Stimulated activated memory B cell treated with anti-CD40 and anti-IgM and Interleukin-4, amounts not matched to agents 10 μg/mL and 1 μg/mL and 100 μg/mL, for 72 hours (primary cell): Measurements from ENCODE around the gene C17orf107.
"Not testable (repeated sequence)": the region's sequence is repeated elsewhere in the genome, so short reads cannot be mapped to it uniquely, and the experiment has no call there.

Experiments
- ATAC-seq: fragments of 150-1000 bp; cut with Tn5 transposase; 2 replicates; pipeline ENCODE4 v1.10.0; 2021
- H3K27ac Mint-ChIP-seq: one replicate; pipeline ENCODE4 v1.8.0; 2022; ENCODE audit warnings: mild to moderate bottlenecking, mixed read lengths
- H3K27me3 Mint-ChIP-seq: one replicate; pipeline ENCODE4 v1.8.0; 2022; ENCODE audit warnings: mixed read lengths
- H3K36me3 Mint-ChIP-seq: one replicate; pipeline ENCODE4 v1.8.0; 2022; ENCODE audit warnings: mixed read lengths
- H3K4me1 Mint-ChIP-seq: one replicate; pipeline ENCODE4 v1.8.0; 2022; ENCODE audit warnings: mixed read lengths
- H3K4me3 Mint-ChIP-seq: one replicate; pipeline ENCODE4 v1.8.0; 2022; ENCODE audit warnings: mild to moderate bottlenecking, moderate library complexity, mixed read lengths
- H3K9me3 Mint-ChIP-seq: one replicate; pipeline ENCODE4 v1.8.0; 2022; ENCODE audit warnings: mixed read lengths

The C17orf107 gene

DNA sequence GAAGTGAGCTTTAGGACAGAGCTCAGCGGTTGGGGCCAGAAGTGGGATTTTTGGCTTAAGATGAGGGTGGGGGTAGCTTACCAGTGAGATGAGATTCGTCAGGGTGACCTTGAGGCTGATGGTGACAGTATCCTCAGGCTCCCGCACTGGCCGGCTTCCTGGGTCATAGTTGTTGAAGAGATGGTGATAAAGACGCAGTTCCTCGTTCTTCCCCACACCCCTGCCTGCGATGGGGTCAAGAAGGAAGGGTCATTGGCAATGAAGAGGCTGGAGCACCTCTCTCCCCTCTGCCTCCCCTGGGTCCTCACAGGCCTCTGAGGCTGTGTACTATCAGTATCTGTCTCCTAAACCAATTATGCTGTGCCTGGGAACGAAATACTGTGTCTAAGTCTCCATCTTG, 3.2 kb downstream of the C17orf107 start:
- Mint-ChIP-seq H3K4me1 (peaks cover 48% of the 10 kb centered on the region), H3K27ac (peak overlapping the region; percentile 9), H3K36me3 (peaks cover 10% of the 10 kb centered on the region), H3K27me3 (peaks cover 10% of the 10 kb centered on the region), H3K4me3 (no peak overlapping the region), H3K9me3 (no peaks in the 10 kb centered on the region)
- no peak for ATAC-seq

- no peaks in the 10 kb centered on the region for H3K9me3 Mint-ChIP-seq
- peaks cover 44% of the 10 kb centered on the region for H3K4me1 Mint-ChIP-seq
- peak within 1 kb of the TSS; percentile 9 for H3K27ac Mint-ChIP-seq
- ATAC-seq: peak; percentile 64
- H3K27me3 Mint-ChIP-seq: peaks cover 10% of the 10 kb centered on the region
- peak within 1 kb of the TSS; percentile 4 for H3K4me3 Mint-ChIP-seq
- peaks cover 3% of the 10 kb centered on the region for H3K36me3 Mint-ChIP-seq
These were observed 3.9 kb downstream of the C17orf107 start, which contains the start of gene CHRNE for GRCh38 chr17:4903051-4903818. Gene CHRNE, minus strand, starts transcription at chr17:4903098. Its CDS starts 35 bp downstream, at chr17:4903063.

DNA sequence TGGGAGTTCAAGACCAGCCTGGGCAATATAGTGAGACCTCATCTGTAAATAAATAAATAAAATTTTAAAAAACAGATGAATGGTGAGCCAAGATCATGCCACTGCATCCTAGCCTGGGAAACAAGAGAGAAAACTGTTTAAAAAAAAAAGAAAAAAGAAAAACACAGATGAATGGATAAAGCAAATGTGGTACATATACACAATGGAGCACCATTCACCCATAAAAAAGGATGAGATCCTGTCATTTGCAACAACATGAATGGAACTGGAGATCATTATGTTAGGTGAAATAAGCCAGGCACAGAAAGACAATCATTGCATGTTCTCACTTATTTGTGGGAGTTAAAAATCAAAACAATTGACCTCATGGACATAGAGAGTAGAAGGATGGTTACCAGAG, 7.3 kb downstream of the C17orf107 start:
- H3K36me3 Mint-ChIP-seq, H3K27ac Mint-ChIP-seq, H3K4me3 Mint-ChIP-seq, H3K9me3 Mint-ChIP-seq, ATAC-seq: not testable (repeated sequence)
- peaks cover 20% of the 10 kb centered on the region for H3K4me1 Mint-ChIP-seq
- H3K27me3 Mint-ChIP-seq: peaks cover 11% of the 10 kb centered on the region

GRCh38 chr17:4908301-4908700, 9.0 kb downstream of the C17orf107 start:
- H3K9me3 Mint-ChIP-seq: no peaks in the 10 kb centered on the region
- no peaks in the 10 kb centered on the region for H3K36me3 Mint-ChIP-seq
- H3K27ac Mint-ChIP-seq: no peak overlapping the region
- H3K27me3 Mint-ChIP-seq: peaks cover 11% of the 10 kb centered on the region
- no peak for ATAC-seq
- no peak overlapping the region for H3K4me3 Mint-ChIP-seq
- peaks cover 6% of the 10 kb centered on the region for H3K4me1 Mint-ChIP-seq

DNA sequence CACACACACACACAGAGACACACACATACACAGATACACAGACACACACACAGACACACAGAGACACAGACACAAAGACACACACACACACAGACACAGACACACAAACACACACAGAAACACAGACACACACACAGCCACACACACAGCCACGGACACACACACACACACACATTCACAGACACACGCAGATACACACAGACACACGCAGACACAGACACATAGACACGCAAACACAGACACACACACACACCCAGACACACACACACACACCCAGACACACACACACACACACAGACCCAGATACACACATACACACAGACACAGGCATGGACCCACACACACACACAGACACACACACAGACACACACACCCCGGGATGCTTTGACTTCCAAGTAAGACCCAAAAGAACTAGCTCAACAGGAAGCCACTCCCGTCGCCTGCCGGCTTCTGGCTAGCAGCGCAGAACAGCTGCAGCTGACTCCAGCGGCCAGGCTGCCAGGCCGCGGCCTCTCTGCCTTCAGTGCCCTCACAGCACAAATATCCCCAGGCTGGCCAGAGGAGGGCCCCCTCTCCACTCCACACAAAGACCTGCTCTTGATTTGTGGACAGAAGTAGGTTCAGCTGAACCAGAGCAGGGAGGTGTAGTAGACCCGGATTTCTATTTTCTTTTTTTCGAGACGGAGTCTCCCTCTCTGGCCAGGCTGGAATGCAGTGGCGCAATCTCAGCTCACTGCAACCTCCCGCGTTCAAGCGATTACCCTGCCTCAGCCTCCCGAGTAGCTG, 9.6 kb downstream of the C17orf107 start:
- H3K36me3 Mint-ChIP-seq: no peaks in the 10 kb centered on the region
- H3K9me3 Mint-ChIP-seq: no peaks in the 10 kb centered on the region
- no peak overlapping the region for H3K27ac Mint-ChIP-seq
- peaks cover under 1% of the 10 kb centered on the region for H3K4me1 Mint-ChIP-seq
- H3K27me3 Mint-ChIP-seq: peaks cover 11% of the 10 kb centered on the region
- no peak overlapping the region for H3K4me3 Mint-ChIP-seq
- ATAC-seq: peak; percentile 94

GRCh38 chr17:4913994-4914393, 14.7 kb downstream of the C17orf107 start:
- H3K9me3 Mint-ChIP-seq: no peaks in the 10 kb centered on the region
- peaks cover 11% of the 10 kb centered on the region for H3K27me3 Mint-ChIP-seq
- no peak overlapping the region for H3K27ac Mint-ChIP-seq
- ATAC-seq: no peak
- H3K36me3 Mint-ChIP-seq: no peaks in the 10 kb centered on the region
- no peak overlapping the region for H3K4me3 Mint-ChIP-seq
- no peaks in the 10 kb centered on the region for H3K4me1 Mint-ChIP-seq

GRCh38 chr17:4914551-4914950, 15.2 kb downstream of the C17orf107 start:
- not testable (repeated sequence) for H3K27ac Mint-ChIP-seq, H3K9me3 Mint-ChIP-seq, H3K4me1 Mint-ChIP-seq, ATAC-seq, H3K4me3 Mint-ChIP-seq, H3K36me3 Mint-ChIP-seq
- peaks cover 11% of the 10 kb centered on the region for H3K27me3 Mint-ChIP-seq

DNA sequence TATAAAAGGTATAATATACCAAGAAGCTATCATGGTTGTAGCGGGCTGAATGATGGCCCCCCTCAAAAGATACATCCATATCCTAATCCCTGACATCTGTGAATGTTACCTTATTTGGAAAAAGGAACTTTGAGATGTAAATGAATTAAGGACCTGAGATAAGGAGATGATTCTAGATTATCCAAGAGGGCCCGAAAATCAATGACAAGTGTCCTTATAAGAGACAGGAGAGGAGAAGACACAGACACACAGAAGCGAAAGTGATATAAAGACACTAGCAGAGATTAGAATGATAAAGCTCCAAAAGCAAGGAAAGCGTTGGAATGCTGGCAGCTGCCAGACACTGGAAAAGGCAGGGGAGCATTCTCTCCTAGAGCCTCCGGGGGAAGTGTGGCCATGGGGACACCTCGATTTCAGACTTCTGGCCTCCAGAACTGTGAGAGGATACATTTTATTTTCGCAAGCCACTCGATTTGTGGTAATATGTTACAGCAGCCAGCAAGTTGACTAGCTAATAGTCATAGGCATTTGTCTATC, 20.2 kb downstream of the C17orf107 start:
- H3K4me1 Mint-ChIP-seq: no peaks in the 10 kb centered on the region

GRCh38 chr17:4920351-4921048, 21.2 kb downstream of the C17orf107 start:
- no peak for ATAC-seq
- Mint-ChIP-seq H3K27me3 (no peaks in the 10 kb centered on the region), H3K4me1 (no peaks in the 10 kb centered on the region), H3K27ac (no peak overlapping the region), H3K9me3 (no peaks in the 10 kb centered on the region), H3K4me3 (no peak overlapping the region), H3K36me3 (no peaks in the 10 kb centered on the region)

More for the DNA sequence above, 20.2 kb downstream of the C17orf107 start:
- ATAC-seq: no peak
- Mint-ChIP-seq H3K27ac (no peak overlapping the region), H3K36me3 (no peaks in the 10 kb centered on the region), H3K9me3 (no peaks in the 10 kb centered on the region), H3K27me3 (no peaks in the 10 kb centered on the region), H3K4me3 (no peak overlapping the region)

GRCh38 chr17:4921320-4921719, 22.0 kb downstream of the C17orf107 start:
- Mint-ChIP-seq H3K4me3 (no peak overlapping the region), H3K9me3 (no peaks in the 10 kb centered on the region), H3K27ac (no peak overlapping the region), H3K27me3 (no peaks in the 10 kb centered on the region), H3K36me3 (no peaks in the 10 kb centered on the region), H3K4me1 (peaks cover under 1% of the 10 kb centered on the region)
- no peak for ATAC-seq

DNA sequence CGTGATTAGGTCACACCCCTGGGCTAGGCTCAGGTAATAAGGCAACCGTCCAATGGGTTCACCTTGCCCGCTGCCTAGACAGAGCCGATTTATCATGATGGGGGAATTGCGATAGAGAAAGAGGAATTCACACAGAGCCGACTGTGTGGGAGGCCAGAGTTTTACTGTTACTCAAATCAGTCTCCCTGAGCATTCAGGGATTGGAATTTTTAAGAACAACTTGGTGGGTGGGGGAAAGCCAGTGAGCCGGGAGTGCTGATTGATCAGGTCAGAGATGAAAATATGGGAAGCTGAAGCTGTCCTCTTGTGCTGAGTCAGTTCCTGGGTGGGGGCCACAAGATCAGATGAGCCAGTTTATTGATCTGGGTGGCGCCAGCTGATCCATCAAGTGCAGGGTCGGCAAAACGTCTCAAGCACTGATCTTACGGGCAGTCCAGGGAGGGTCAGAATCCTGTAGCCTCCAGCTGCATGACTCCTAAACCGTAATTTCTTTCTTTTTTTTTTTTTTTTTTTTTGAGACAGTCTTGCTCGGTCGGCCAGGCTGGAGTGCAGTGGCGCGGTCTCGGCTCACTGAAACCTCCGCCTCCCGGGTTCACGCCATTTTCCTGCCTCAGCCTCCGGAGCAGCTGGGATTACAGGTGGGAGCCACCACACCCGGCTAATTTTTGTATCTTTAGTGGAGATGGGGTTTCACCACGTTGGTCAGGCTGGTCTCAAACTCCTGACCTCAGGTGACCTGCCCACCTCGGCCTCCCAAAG, 27.4 kb downstream of the C17orf107 start:
- H3K4me1 Mint-ChIP-seq: peaks cover 18% of the 10 kb centered on the region
- ATAC-seq, H3K9me3 Mint-ChIP-seq, H3K27me3 Mint-ChIP-seq, H3K27ac Mint-ChIP-seq, H3K4me3 Mint-ChIP-seq: not testable (repeated sequence)
- H3K36me3 Mint-ChIP-seq: peaks cover 15% of the 10 kb centered on the region

GRCh38 chr17:4928881-4929280, 29.5 kb downstream of the C17orf107 start:
- peaks cover 4% of the 10 kb centered on the region for H3K27me3 Mint-ChIP-seq
- H3K4me1 Mint-ChIP-seq: peaks cover 36% of the 10 kb centered on the region
- peaks cover 19% of the 10 kb centered on the region for H3K36me3 Mint-ChIP-seq
- no peak overlapping the region for H3K4me3 Mint-ChIP-seq
- H3K27ac Mint-ChIP-seq: no peak overlapping the region
- H3K9me3 Mint-ChIP-seq: no peaks in the 10 kb centered on the region
- ATAC-seq: no peak

- H3K27ac Mint-ChIP-seq: peak within 1 kb of the TSS; percentile 14
- H3K27me3 Mint-ChIP-seq: peaks cover 11% of the 10 kb centered on the region
- no peak within 1 kb of the TSS for H3K4me3 Mint-ChIP-seq
- H3K9me3 Mint-ChIP-seq: no peaks in the 10 kb centered on the region
- peaks cover 29% of the 10 kb centered on the region for H3K36me3 Mint-ChIP-seq
- peak; percentile 64 for ATAC-seq
- H3K4me1 Mint-ChIP-seq: peaks cover 39% of the 10 kb centered on the region
These were observed 32.6 kb downstream of the C17orf107 start, which contains the start of gene GP1BA for GRCh38 chr17:4931963-4932362. Gene GP1BA, plus strand, starts transcription at chr17:4932277. Its CDS starts 328 bp downstream, at chr17:4932605.

GRCh38 chr17:4932756-4933155, 33.4 kb downstream of the C17orf107 start:
- H3K9me3 Mint-ChIP-seq: no peaks in the 10 kb centered on the region
- H3K4me3 Mint-ChIP-seq: no peak overlapping the region
- no peak for ATAC-seq
- peaks cover 34% of the 10 kb centered on the region for H3K36me3 Mint-ChIP-seq
- peaks cover 39% of the 10 kb centered on the region for H3K4me1 Mint-ChIP-seq
- peaks cover 11% of the 10 kb centered on the region for H3K27me3 Mint-ChIP-seq
- no peak overlapping the region for H3K27ac Mint-ChIP-seq
